CD4-positive, CD25-positive, alpha-beta regulatory T cell (primary cell): ENCODE results near the gene FXYD5. TPM values are rescaled to one million over a fixed set of nuclear protein-coding genes. Genes with fewer than 3 reads are reported as not detected.

Experiments used
- ATAC-seq, 2 donors: fragments of 150-1000 bp; cut with Tn5 transposase; one replicate each; pipeline ENCODE4 v1.10.0; 2021; ENCODE audit warnings: low read depth in 2 of 2, moderate number of reproducible peaks in 2 of 2, moderate library complexity in 1 of 2
- DNase-seq, 3 donors: peaks; one replicate each; pipeline versions ENCODE4 v3.0.0 to v3.0.0-alpha.2; 2012 to 2022; ENCODE audit warnings: mixed read lengths in 1 of 3
- H3K27ac ChIP-seq: one replicate; pipeline ENCODE4 v1.7.0; 2013; ENCODE audit warnings: mild to moderate bottlenecking, low read length; ENCODE audit not compliant: insufficient read depth, poor library complexity, severe bottlenecking
- H3K27me3 ChIP-seq: one replicate; pipeline ENCODE4 v1.7.0; 2013; ENCODE audit warnings: low read length; ENCODE audit not compliant: control insufficient read depth, insufficient read depth
- H3K36me3 ChIP-seq: one replicate; pipeline ENCODE4 v1.7.0; 2013; ENCODE audit warnings: mild to moderate bottlenecking, low read length, moderate library complexity; ENCODE audit not compliant: control insufficient read depth, insufficient read depth
- H3K4me1 ChIP-seq: 2 replicates; pipeline ENCODE4 v1.7.0; 2013; ENCODE audit warnings: mild to moderate bottlenecking, low read length; ENCODE audit not compliant: insufficient read depth, control insufficient read depth, poor library complexity, severe bottlenecking
- H3K4me3 ChIP-seq: one replicate; pipeline ENCODE4 v1.7.0; 2013; ENCODE audit warnings: low read depth, mild to moderate bottlenecking, low read length, moderate library complexity
- H3K9me3 ChIP-seq, 2 experiments: 1 replicate in 1 of 2; 2 replicates in 1 of 2; pipeline ENCODE4 v1.7.0; 2013; ENCODE audit warnings: low read length in 2 of 2, mild to moderate bottlenecking in 1 of 2, moderate library complexity in 1 of 2; ENCODE audit not compliant: control insufficient read depth in 2 of 2
- H3K27ac Mint-ChIP-seq, 3 donors: one replicate each; pipeline ENCODE4 v1.8.0; 2020 to 2022; ENCODE audit warnings: mild to moderate bottlenecking in 3 of 3, mixed read lengths in 3 of 3, moderate library complexity in 2 of 3
- H3K27me3 Mint-ChIP-seq: one replicate; pipeline ENCODE4 v1.8.0; 2022; ENCODE audit warnings: mild to moderate bottlenecking, mixed read lengths
- H3K36me3 Mint-ChIP-seq: one replicate; pipeline ENCODE4 v1.8.0; 2020; ENCODE audit warnings: mixed read lengths
- H3K4me1 Mint-ChIP-seq, 4 donors: one replicate each; pipeline ENCODE4 v1.8.0; 2020 to 2022; ENCODE audit warnings: mixed read lengths in 4 of 4, mild to moderate bottlenecking in 1 of 4
- H3K4me3 Mint-ChIP-seq, 4 donors: one replicate each; pipeline ENCODE4 v1.8.0; 2020 to 2022; ENCODE audit warnings: mild to moderate bottlenecking in 4 of 4, mixed read lengths in 4 of 4, moderate library complexity in 3 of 4
- H3K9me3 Mint-ChIP-seq, 7 donors: one replicate each; pipeline ENCODE4 v1.8.0; 2020 to 2022; ENCODE audit warnings: mixed read lengths in 7 of 7, mild to moderate bottlenecking in 3 of 7, moderate library complexity in 2 of 7
- polyA plus RNA-seq, 4 donors: library from polyadenylated mRNA; unstranded; fragments of 300-500 nt; fragmentation: Illumina TruSeq; gene quantifications; one replicate each; pipeline ENCODE4 v1.2.3, GENCODE V29; 2021
- total RNA-seq: library from RNA; stranded (reverse); gene quantifications from one replicate; pipeline ENCODE4 v1.2.3, GENCODE V29; 2022

The FXYD5 gene
- total and polyA plus RNA-seq, 5 donors from 2014 or later: 465 to 575 (median 490) TPM

GRCh38 chr19:35204799-35205732 lies 50.5 kb downstream of the FXYD5 start:
- Mint-ChIP-seq H3K27ac (peak overlapping the region; percentile 98 to 99 (median 98)), H3K36me3 (peaks cover 4% of the 10 kb centered on the region), H3K27me3 (no peaks in the 10 kb centered on the region), H3K9me3 (peaks cover 0 to 4% (median 0%) of the 10 kb centered on the region in 7 donors), H3K4me3 (peak overlapping the region in 3 of 4 donors; percentile 77 to 85 (median 80)), H3K4me1 (peaks cover 12 to 88% (median 51%) of the 10 kb centered on the region in 4 donors)
- Histone ChIP-seq H3K27me3 (no peaks in the 10 kb centered on the region), H3K4me1 (peaks cover 59% of the 10 kb centered on the region), H3K9me3 (no peaks in the 10 kb centered on the region), H3K4me3 (peak overlapping the region; percentile 10), H3K27ac (peak overlapping the region; percentile 91), H3K36me3 (no peaks in the 10 kb centered on the region)
- ATAC-seq: peak in 1 of 2 donors; percentile 10
- peak in 1 of 3 donors; percentile 59 for DNase-seq

DNA sequence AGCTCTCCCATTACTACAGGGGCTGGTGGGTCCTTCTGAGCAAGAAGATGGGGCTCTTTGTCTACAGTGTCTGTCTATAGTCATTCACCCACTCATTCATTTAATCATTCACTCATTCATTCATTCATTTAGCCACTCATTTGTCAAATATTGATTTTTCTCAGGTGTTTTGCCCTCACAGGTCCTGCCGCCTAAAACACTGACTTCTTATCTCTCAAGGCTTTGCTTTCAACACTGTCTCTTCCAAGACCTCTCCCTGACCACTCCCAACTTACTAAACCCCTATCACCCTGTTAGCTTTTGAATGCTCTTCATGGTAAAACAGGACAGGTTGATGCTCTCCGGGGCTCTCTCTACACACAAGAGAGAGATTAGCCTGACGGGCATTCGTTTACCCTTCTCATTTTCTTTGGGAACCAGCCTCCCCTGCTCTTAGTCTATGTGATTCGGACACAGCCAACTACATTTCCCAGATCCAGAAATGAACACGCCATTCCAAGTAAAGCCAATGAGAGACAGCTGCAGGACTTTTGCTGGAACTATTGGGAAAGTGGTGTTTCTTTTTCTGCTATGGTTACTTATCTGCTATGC lies 51.3 kb downstream of the FXYD5 start:
- H3K27ac Mint-ChIP-seq: peak overlapping the region; percentile 98 to 99 (median 98)
- peak overlapping the region; percentile 64 for H3K4me3 ChIP-seq
- peaks cover 0 to 4% (median 0%) of the 10 kb centered on the region in 7 donors for H3K9me3 Mint-ChIP-seq
- peaks cover 12 to 90% (median 52%) of the 10 kb centered on the region in 4 donors for H3K4me1 Mint-ChIP-seq
- no peaks in the 10 kb centered on the region for H3K9me3 ChIP-seq
- H3K27me3 Mint-ChIP-seq: no peaks in the 10 kb centered on the region
- peak overlapping the region; percentile 91 for H3K27ac ChIP-seq
- H3K4me1 ChIP-seq: peaks cover 65% of the 10 kb centered on the region
- H3K4me3 Mint-ChIP-seq: peak overlapping the region in 3 of 4 donors; percentile 61 to 84 (median 80)
- DNase-seq (no peak), ATAC-seq (no peak)
- H3K36me3 Mint-ChIP-seq: peaks cover 4% of the 10 kb centered on the region
- no peaks in the 10 kb centered on the region for H3K27me3 ChIP-seq
- no peaks in the 10 kb centered on the region for H3K36me3 ChIP-seq

- Mint-ChIP-seq H3K27ac (peak overlapping the region; percentile 98 to 99 (median 98)), H3K36me3 (peaks cover 4% of the 10 kb centered on the region), H3K27me3 (no peaks in the 10 kb centered on the region), H3K9me3 (peaks cover 0 to 4% (median 0%) of the 10 kb centered on the region in 7 donors), H3K4me3 (peak overlapping the region; percentile 61 to 84 (median 71)), H3K4me1 (peaks cover 10 to 89% (median 50%) of the 10 kb centered on the region in 4 donors)
- DNase-seq (peak; percentile 62 to 96 (median 78)), ATAC-seq (peak; percentile 57 to 65)
- Histone ChIP-seq H3K27me3 (no peaks in the 10 kb centered on the region), H3K4me3 (peak overlapping the region; percentile 64), H3K9me3 (no peaks in the 10 kb centered on the region), H3K36me3 (no peaks in the 10 kb centered on the region), H3K27ac (peak overlapping the region; percentile 91), H3K4me1 (peaks cover 71% of the 10 kb centered on the region)
Observed at GRCh38 chr19:35206379-35206778, 51.8 kb downstream of the FXYD5 start.

DNA sequence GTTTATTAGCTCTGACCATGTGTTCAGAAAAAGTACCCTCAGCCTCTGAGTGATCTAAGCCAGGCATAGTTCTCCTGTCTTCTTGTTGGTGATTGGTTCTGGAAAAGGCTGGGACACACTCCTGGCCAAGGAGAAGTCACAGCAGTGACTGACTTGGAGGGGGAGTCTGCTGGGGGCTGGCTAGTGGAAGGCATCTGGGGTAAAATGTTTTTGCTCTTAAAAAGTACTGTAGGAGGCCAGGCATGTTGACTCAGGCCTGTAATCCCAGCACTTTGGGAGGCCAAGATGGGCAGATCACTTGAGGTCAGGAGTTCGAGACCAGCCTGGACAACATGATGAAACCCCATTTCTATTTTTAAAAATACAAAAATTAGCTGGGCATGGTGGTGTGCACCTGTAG lies 52.3 kb downstream of the FXYD5 start:
- Histone ChIP-seq H3K36me3 (no peaks in the 10 kb centered on the region), H3K4me3 (peak overlapping the region; percentile 64), H3K9me3 (no peaks in the 10 kb centered on the region), H3K27ac (peak overlapping the region; percentile 91), H3K4me1 (peaks cover 76% of the 10 kb centered on the region), H3K27me3 (no peaks in the 10 kb centered on the region)
- H3K4me1 Mint-ChIP-seq: peaks cover 9 to 89% (median 54%) of the 10 kb centered on the region in 4 donors
- peak overlapping the region; percentile 61 to 84 (median 71) for H3K4me3 Mint-ChIP-seq
- peaks cover 0 to 4% (median 0%) of the 10 kb centered on the region in 7 donors for H3K9me3 Mint-ChIP-seq
- ATAC-seq: no peak
- H3K27me3 Mint-ChIP-seq: peaks cover 3% of the 10 kb centered on the region
- peak overlapping the region; percentile 98 to 99 (median 98) for H3K27ac Mint-ChIP-seq
- peaks cover 4% of the 10 kb centered on the region for H3K36me3 Mint-ChIP-seq
- no peak for DNase-seq

DNA sequence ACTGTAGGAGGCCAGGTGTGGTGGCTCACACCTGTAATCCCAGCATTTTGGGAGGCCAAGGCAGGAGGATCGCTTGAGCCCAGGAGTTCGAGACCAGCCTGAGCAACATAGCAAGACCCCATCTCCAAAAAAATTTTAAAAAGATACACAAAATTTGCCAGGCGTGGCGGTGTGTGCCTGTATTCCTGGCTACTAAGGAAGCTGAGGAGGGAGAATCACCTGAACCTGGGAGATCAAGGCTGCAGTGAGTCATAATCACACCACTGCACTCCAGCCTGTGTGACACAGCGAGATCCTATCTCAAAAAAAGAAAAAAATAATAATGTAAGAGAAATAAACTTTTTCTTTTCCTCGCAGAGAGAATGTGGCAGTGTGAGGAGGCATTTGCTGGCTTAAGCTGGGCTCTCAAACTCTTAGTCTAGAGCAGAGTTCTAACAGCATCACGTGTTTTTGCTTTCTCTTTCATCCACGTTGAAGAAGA lies 52.9 kb downstream of the FXYD5 start:
- H3K9me3 ChIP-seq: no peaks in the 10 kb centered on the region
- H3K27ac ChIP-seq: peak overlapping the region; percentile 91
- ATAC-seq (peak in 1 of 2 donors; percentile 3), DNase-seq (peak; percentile 45 to 69 (median 56))
- Mint-ChIP-seq H3K36me3 (peaks cover 4% of the 10 kb centered on the region), H3K9me3 (peaks cover 0 to 4% (median 0%) of the 10 kb centered on the region in 7 donors), H3K27ac (peak overlapping the region; percentile 98 to 99 (median 98)), H3K4me3 (peak overlapping the region; percentile 4 to 62 (median 38)), H3K4me1 (peaks cover 14 to 91% (median 60%) of the 10 kb centered on the region in 4 donors), H3K27me3 (peaks cover 8% of the 10 kb centered on the region)
- H3K4me3 ChIP-seq: peak overlapping the region; percentile 5
- peaks cover 81% of the 10 kb centered on the region for H3K4me1 ChIP-seq
- H3K36me3 ChIP-seq: no peaks in the 10 kb centered on the region
- H3K27me3 ChIP-seq: no peaks in the 10 kb centered on the region

DNA sequence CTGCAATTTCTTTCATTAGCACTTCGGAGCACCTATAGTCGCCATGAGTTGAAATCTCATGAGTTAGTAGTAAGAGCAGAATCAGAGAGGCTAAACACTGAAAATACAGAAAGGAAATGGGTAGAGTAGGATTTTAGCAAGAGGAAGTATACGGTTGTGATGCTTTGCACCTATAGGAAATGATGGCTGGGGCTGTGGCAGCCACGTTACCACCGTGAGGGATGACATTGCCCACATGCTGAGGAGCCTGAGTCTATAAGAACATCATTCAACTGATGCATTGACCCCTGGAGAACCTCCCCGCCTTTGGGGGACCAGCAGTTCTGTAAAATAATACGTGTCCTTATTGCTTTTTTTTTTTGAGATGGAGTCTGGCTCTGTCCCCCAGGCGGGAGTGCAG lies 53.6 kb downstream of the FXYD5 start:
- Histone ChIP-seq H3K36me3 (no peaks in the 10 kb centered on the region), H3K27me3 (no peaks in the 10 kb centered on the region), H3K4me1 (peaks cover 88% of the 10 kb centered on the region), H3K4me3 (peak overlapping the region; percentile 5), H3K9me3 (no peaks in the 10 kb centered on the region), H3K27ac (peak overlapping the region; percentile 91)
- H3K4me3 Mint-ChIP-seq: peak overlapping the region; percentile 4 to 55 (median 38)
- peak overlapping the region; percentile 92 to 98 (median 98) for H3K27ac Mint-ChIP-seq
- ATAC-seq (no peak), DNase-seq (peak in 1 of 3 donors; percentile 49)
- peaks cover 8% of the 10 kb centered on the region for H3K27me3 Mint-ChIP-seq
- H3K36me3 Mint-ChIP-seq: peaks cover 4% of the 10 kb centered on the region
- H3K4me1 Mint-ChIP-seq: peaks cover 14 to 92% (median 58%) of the 10 kb centered on the region in 4 donors
- H3K9me3 Mint-ChIP-seq: peaks cover 0 to 4% (median 0%) of the 10 kb centered on the region in 7 donors

- Mint-ChIP-seq H3K4me1 (peaks cover 20 to 92% (median 59%) of the 10 kb centered on the region in 4 donors), H3K27ac (peak overlapping the region; percentile 92 to 100 (median 93)), H3K9me3 (peaks cover 0 to 4% (median 0%) of the 10 kb centered on the region in 7 donors), H3K27me3 (peaks cover 8% of the 10 kb centered on the region), H3K36me3 (peaks cover 4% of the 10 kb centered on the region), H3K4me3 (peak overlapping the region in 2 of 4 donors; percentile 17 to 46)
- DNase-seq (no peak), ATAC-seq (no peak)
- Histone ChIP-seq H3K27ac (peak overlapping the region; percentile 96), H3K36me3 (no peaks in the 10 kb centered on the region), H3K27me3 (no peaks in the 10 kb centered on the region), H3K4me3 (no peak overlapping the region), H3K4me1 (peaks cover 90% of the 10 kb centered on the region), H3K9me3 (no peaks in the 10 kb centered on the region)
Observed at GRCh38 chr19:35209646-35210045, 55.1 kb downstream of the FXYD5 start.
